Naive thymus-derived CD8-positive, alpha-beta T cell (primary cell): ENCODE measurements around the gene POU2F1. TPM values are rescaled to one million over a fixed set of nuclear protein-coding genes. Genes with fewer than 3 reads are reported as not detected.
A peak's percentile ranks its signal among the peaks of the same experiment; 100 is the strongest.

Experiments
- ATAC-seq, 2 donors: fragments of 150-1000 bp; cut with Tn5 transposase in 1 of 2; sonication (Bioruptor Pico), chemical (Tn5 transposase) in 1 of 2; 1 replicate in 1 of 2; 2 replicates in 1 of 2; pipeline ENCODE4 v1.10.0; 2021; ENCODE audit warnings: mild to moderate bottlenecking in 2 of 2, moderate library complexity in 2 of 2
- POLR2A ChIA-PET: fragments of 350-600 bp; sonication (Branson Sonifier 250); formaldehyde crosslinking; loops from one replicate; lab custom pipeline; 2021; ENCODE audit warnings: antibody characterized with exemption; lab: Charles Lee
- DNase-seq, 10 donors: peaks; one replicate each; pipeline versions ENCODE4 v3.0.0 to v3.0.0-alpha.2; 2020 to 2022
- H3K27ac Mint-ChIP-seq, 10 donors: one replicate each; pipeline ENCODE4 v1.8.0; 2020 to 2022; ENCODE audit warnings: mild to moderate bottlenecking in 10 of 10, mixed read lengths in 10 of 10, moderate library complexity in 4 of 10, inconsistent platforms in 1 of 10
- H3K27me3 Mint-ChIP-seq, 5 donors: one replicate each; pipeline ENCODE4 v1.8.0; 2021 to 2022; ENCODE audit warnings: mixed read lengths in 5 of 5
- H3K36me3 Mint-ChIP-seq, 3 donors: one replicate each; pipeline ENCODE4 v1.8.0; 2020 to 2022; ENCODE audit warnings: mixed read lengths in 3 of 3, mild to moderate bottlenecking in 2 of 3, inconsistent platforms in 1 of 3
- H3K4me1 Mint-ChIP-seq, 4 donors: one replicate each; pipeline ENCODE4 v1.8.0; 2021 to 2022; ENCODE audit warnings: mixed read lengths in 4 of 4
- H3K4me3 Mint-ChIP-seq, 10 donors: one replicate each; pipeline ENCODE4 v1.8.0; 2020 to 2022; ENCODE audit warnings: mild to moderate bottlenecking in 10 of 10, mixed read lengths in 10 of 10, moderate library complexity in 6 of 10, inconsistent platforms in 1 of 10
- H3K9me3 Mint-ChIP-seq, 9 donors: one replicate each; pipeline ENCODE4 v1.8.0; 2020 to 2022; ENCODE audit warnings: mixed read lengths in 9 of 9, mild to moderate bottlenecking in 3 of 9, inconsistent platforms in 1 of 9, moderate library complexity in 1 of 9
- polyA plus RNA-seq, 3 donors: library from polyadenylated mRNA; unstranded; fragments of 300-500 nt; fragmentation: Illumina TruSeq; gene quantifications; one replicate each; pipeline ENCODE4 v1.2.3, GENCODE V29; 2021
- total RNA-seq, 8 experiments: library from RNA in 2 of 8; stranded (reverse) in 2 of 8; gene quantifications; one replicate each; pipeline ENCODE4 v1.2.3 and lab custom pipeline; 2021 to 2026

Gene POU2F1
- total and polyA plus RNA-seq, 5 experiments from 2014 or later = 5.0 to 22.9 (median 9.8) TPM

GRCh38 chr1:167289075-167289442, 68.4 kb downstream of the POU2F1 start:
- POLR2A ChIA-PET = no interaction called here
- Mint-ChIP-seq H3K9me3 (peaks cover 0 to 3% (median 0%) of the 10 kb centered on the region in 9 donors), H3K36me3 (peaks cover 0 to 6% (median 0%) of the 10 kb centered on the region in 3 donors), H3K4me3 (no peak overlapping the region), H3K27me3 (no peaks in the 10 kb centered on the region), H3K4me1 (peaks cover 9 to 50% (median 38%) of the 10 kb centered on the region in 4 donors), H3K27ac (no peak overlapping the region)
- DNase-seq (no peak), ATAC-seq (no peak)

- no peak for DNase-seq
- H3K36me3 Mint-ChIP-seq = peaks cover 0 to 8% (median 0%) of the 10 kb centered on the region in 3 donors
- POLR2A ChIA-PET = interaction anchor here (0.9 kb wide), 1 partner anchor 40 kb away, joined by 3 read pairs; no protein-coding TSS in a partner anchor
- ATAC-seq = no peak
- H3K9me3 Mint-ChIP-seq = peaks cover 0 to 3% (median 0%) of the 10 kb centered on the region in 9 donors
- H3K27me3 Mint-ChIP-seq = no peaks in the 10 kb centered on the region
- H3K4me3 Mint-ChIP-seq = no peak overlapping the region
- no peak overlapping the region for H3K27ac Mint-ChIP-seq
- H3K4me1 Mint-ChIP-seq = peaks cover 9 to 55% (median 39%) of the 10 kb centered on the region in 4 donors
These were observed 69.3 kb downstream of the POU2F1 start for GRCh38 chr1:167289966-167290365.

DNA sequence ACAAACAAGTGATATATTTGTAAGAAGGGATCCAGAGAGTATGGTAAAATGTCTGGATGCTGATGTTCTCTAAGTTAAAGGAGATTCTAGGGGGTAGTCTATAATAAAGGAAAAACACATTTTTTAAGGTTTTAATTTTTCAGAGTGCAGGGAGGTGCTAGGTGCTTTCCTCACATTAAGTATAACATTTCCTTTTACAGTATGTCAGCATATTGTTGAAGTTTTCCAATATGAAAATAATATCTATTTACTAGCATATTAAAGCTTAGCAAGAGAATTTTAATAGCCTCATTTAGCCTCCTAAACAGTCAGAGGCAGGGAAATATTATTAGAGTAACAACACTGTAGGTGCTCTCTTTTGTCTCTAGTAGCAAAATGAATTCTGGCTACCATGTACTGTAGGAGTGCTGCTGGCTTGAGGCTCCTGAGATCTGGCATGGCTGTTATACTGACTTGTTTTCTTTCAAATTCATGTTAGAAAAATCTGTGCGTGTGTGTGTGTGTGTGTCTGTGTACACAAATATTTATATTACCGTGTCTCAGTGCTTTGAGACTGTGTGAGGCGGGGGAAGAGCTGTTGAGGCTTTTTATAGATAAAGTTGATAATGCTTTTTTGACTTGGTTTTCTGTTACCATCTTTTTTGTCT, 71.0 kb downstream of the POU2F1 start:
- Mint-ChIP-seq H3K4me3 (no peak overlapping the region), H3K9me3 (peaks cover 0 to 3% (median 0%) of the 10 kb centered on the region in 9 donors), H3K27me3 (no peaks in the 10 kb centered on the region), H3K36me3 (peaks cover 0 to 10% (median 0%) of the 10 kb centered on the region in 3 donors), H3K27ac (no peak overlapping the region), H3K4me1 (peaks cover 10 to 49% (median 32%) of the 10 kb centered on the region in 4 donors)
- POLR2A ChIA-PET = interaction anchor here (0.5 to 0.7 kb wide), 2 partner anchors 51 to 130 kb away, joined by 3 to 6 read pairs; no protein-coding TSS in a partner anchor
- DNase-seq (no peak), ATAC-seq (no peak)

GRCh38 chr1:167292216-167292615, 71.5 kb downstream of the POU2F1 start:
- Mint-ChIP-seq H3K9me3 (peaks cover 0 to 3% (median 0%) of the 10 kb centered on the region in 9 donors), H3K4me3 (no peak overlapping the region), H3K36me3 (peaks cover 0 to 10% (median 0%) of the 10 kb centered on the region in 3 donors), H3K4me1 (peaks cover 10 to 45% (median 28%) of the 10 kb centered on the region in 4 donors), H3K27ac (no peak overlapping the region), H3K27me3 (no peaks in the 10 kb centered on the region)
- no peak for DNase-seq
- POLR2A ChIA-PET = interaction anchor here (0.5 kb wide), 1 partner anchor 51 kb away, joined by 3 read pairs; no protein-coding TSS in a partner anchor
- no peak for ATAC-seq

DNA sequence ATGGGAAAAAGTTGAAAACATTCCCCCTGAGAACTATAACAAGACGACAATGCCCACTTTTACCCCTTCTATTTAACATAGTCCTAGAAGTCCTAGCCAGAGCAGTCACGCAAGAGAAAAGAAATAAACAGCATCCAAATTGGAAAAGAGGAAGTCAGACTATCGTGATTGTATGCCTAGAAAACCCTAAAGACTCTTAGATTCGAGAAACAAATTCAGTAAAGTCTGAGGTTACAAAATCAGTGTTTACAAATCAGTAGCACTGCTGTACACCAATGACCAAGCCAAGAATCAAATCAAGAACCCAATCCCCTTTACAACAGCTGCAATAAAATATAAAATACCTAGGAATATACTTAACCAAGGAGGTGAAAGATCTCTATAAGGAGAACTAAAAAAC, 72.4 kb downstream of the POU2F1 start:
- Mint-ChIP-seq H3K9me3 (peaks cover 0 to 3% (median 0%) of the 10 kb centered on the region in 9 donors), H3K4me3 (no peak overlapping the region), H3K27ac (no peak overlapping the region), H3K27me3 (no peaks in the 10 kb centered on the region), H3K4me1 (peaks cover 8 to 45% (median 22%) of the 10 kb centered on the region in 4 donors), H3K36me3 (peaks cover 0 to 10% (median 0%) of the 10 kb centered on the region in 3 donors)
- POLR2A ChIA-PET = no interaction called here
- DNase-seq (no peak), ATAC-seq (no peak)

GRCh38 chr1:167294528-167294927, 73.8 kb downstream of the POU2F1 start:
- no peak overlapping the region for H3K27ac Mint-ChIP-seq
- peaks cover 0 to 10% (median 0%) of the 10 kb centered on the region in 3 donors for H3K36me3 Mint-ChIP-seq
- POLR2A ChIA-PET = interaction anchor here (0.6 kb wide), 1 partner anchor 60 kb away, joined by 4 read pairs; no protein-coding TSS in a partner anchor
- ATAC-seq = no peak
- DNase-seq = no peak
- H3K4me1 Mint-ChIP-seq = peaks cover 8 to 36% (median 17%) of the 10 kb centered on the region in 4 donors
- H3K4me3 Mint-ChIP-seq = no peak overlapping the region
- H3K27me3 Mint-ChIP-seq = no peaks in the 10 kb centered on the region
- H3K9me3 Mint-ChIP-seq = peaks cover 0 to 4% (median 0%) of the 10 kb centered on the region in 9 donors

DNA sequence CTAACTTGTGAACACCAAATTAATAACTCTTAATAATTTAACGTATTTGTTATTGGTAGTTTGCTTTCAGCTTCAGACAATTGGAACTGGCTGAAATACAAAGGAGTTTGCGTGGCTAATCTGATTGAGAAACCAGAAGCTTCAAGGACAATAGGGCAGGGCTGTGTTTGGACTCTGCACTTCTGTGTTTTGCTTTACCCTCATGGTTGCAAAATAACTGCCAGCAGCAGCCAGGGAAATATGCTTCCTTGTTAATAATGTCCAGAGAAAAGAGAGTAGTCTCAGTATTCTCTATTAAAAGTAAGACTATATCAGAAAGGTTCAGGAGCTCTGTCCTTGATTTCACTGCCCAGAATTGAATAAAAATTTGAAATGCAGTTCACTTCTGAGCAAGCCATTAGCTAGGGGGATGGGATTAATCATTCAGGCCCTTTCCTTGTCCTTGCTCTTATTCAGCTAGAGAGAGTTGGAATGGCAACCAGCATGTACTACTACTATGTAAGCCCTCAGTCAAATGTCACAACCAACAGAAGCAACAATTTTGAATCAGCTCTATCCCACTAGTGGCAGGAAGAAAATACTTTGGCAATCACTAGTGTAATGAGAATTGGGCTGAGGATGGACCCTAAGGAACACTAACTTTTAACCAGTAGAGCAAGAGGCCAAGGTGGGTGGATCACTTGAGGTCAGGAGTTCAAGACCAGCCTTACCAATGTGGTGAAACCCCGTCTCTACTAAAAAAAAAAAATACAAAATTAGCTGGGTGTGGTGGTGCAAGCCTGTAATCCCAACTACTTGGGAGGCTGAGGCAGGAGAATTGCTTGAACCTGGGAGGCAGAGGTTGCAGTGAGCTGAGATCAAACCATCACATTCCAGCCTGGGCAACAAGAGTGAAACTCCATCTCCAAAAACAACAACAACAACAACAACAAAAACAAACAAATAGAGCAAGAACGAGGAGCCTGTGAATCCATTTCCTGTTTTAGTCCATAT, 76.8 kb downstream of the POU2F1 start:
- peak overlapping the region in 1 of 10 donors; percentile 26 for H3K27ac Mint-ChIP-seq
- ATAC-seq = no peak
- POLR2A ChIA-PET = no interaction called here

DNA sequence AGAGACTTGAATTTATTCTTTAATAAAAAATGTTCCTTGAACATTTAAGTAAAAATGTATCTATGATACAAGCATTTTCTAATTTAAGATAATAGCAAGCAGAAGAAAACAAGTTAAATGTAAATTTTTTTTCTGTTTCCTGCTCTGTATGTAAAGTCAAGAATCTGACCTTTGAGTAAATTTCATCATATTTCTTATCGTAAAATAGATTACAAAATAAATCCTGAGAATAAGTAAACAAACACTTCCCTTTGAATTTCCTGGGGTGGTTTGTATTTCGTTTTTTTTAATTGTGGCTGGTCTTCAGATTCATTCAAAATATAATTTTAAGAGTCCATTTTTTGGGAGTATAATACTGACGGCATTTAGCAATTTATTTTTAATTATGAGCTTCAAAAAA, 77.6 kb downstream of the POU2F1 start:
- H3K4me3 Mint-ChIP-seq = no peak overlapping the region
- DNase-seq (no peak), ATAC-seq (no peak)
- peaks cover 0 to 5% (median 0%) of the 10 kb centered on the region in 3 donors for H3K36me3 Mint-ChIP-seq
- H3K27me3 Mint-ChIP-seq = no peaks in the 10 kb centered on the region
- H3K9me3 Mint-ChIP-seq = peaks cover 0 to 4% (median 0%) of the 10 kb centered on the region in 9 donors
- H3K4me1 Mint-ChIP-seq = peaks cover 5 to 26% (median 14%) of the 10 kb centered on the region in 4 donors
- POLR2A ChIA-PET = no interaction called here
- no peak overlapping the region for H3K27ac Mint-ChIP-seq

More for the DNA sequence above, 76.8 kb downstream of the POU2F1 start:
- Mint-ChIP-seq H3K27me3 (no peaks in the 10 kb centered on the region), H3K9me3 (peaks cover 0 to 4% (median 0%) of the 10 kb centered on the region in 9 donors), H3K36me3 (peaks cover 0 to 10% (median 0%) of the 10 kb centered on the region in 3 donors), H3K4me3 (no peak overlapping the region), H3K4me1 (peaks cover 6 to 32% (median 16%) of the 10 kb centered on the region in 4 donors)
- no peak for DNase-seq

DNA sequence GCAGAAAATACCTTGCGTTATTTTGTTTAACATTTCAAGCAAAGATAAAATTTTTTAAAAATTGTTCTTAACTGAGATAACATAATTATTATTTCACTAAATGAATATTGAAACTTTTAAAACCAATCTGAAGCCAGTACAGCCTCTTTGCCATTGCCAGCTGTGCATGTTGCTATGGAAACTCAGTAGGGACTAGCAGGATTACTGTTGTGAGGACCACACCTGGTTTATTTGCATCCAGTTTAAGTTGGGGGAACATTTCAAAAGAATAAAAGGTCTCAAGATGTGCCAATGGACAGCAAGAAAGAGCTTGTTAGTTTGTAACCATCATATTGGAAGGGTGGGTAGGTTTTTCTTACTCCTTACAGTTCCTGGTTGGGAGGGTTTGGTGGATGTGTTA, 80.7 kb downstream of the POU2F1 start:
- H3K36me3 Mint-ChIP-seq = peaks cover 0 to 2% (median 0%) of the 10 kb centered on the region in 3 donors
- ATAC-seq = no peak
- DNase-seq = no peak
- no peaks in the 10 kb centered on the region for H3K27me3 Mint-ChIP-seq
- H3K4me1 Mint-ChIP-seq = peaks cover 5 to 22% (median 15%) of the 10 kb centered on the region in 4 donors
- H3K4me3 Mint-ChIP-seq = no peak overlapping the region
- POLR2A ChIA-PET = no interaction called here
- peaks cover 0 to 2% (median 0%) of the 10 kb centered on the region in 9 donors for H3K9me3 Mint-ChIP-seq
- H3K27ac Mint-ChIP-seq = no peak overlapping the region

DNA sequence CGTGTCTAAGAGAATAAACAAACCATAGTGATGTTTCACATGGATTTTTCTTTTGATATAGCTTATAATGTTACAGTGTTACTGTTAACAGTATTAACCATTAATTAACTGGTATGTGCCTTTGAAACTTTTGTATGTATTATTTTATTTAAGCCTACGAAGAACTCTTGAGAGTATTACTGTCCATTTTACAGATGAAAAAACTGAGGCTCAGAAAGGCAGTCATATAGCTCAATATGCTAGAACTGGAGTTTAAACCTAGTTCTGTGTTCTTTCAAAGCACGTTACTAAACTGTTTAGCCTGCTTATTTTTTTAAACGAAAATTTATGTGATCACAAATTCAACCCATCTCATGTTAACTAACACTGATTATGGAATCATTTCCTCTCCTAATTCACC, 83.5 kb downstream of the POU2F1 start:
- Mint-ChIP-seq H3K27me3 (no peaks in the 10 kb centered on the region), H3K27ac (no peak overlapping the region), H3K9me3 (peaks cover 0 to 2% (median 0%) of the 10 kb centered on the region in 9 donors), H3K4me1 (peaks cover 9 to 28% (median 24%) of the 10 kb centered on the region in 4 donors), H3K4me3 (no peak overlapping the region), H3K36me3 (peaks cover 0 to 6% (median 4%) of the 10 kb centered on the region in 3 donors)
- POLR2A ChIA-PET = no interaction called here
- no peak for ATAC-seq
- DNase-seq = no peak

GRCh38 chr1:167305059-167305705, 84.5 kb downstream of the POU2F1 start:
- Mint-ChIP-seq H3K9me3 (no peaks in the 10 kb centered on the region), H3K36me3 (peaks cover 0 to 6% (median 4%) of the 10 kb centered on the region in 3 donors), H3K27ac (peak overlapping the region in 2 of 10 donors; percentile 24 to 49), H3K4me1 (peaks cover 6 to 25% (median 22%) of the 10 kb centered on the region in 4 donors), H3K4me3 (no peak overlapping the region), H3K27me3 (no peaks in the 10 kb centered on the region)
- DNase-seq (no peak), ATAC-seq (no peak)
- POLR2A ChIA-PET = no interaction called here

GRCh38 chr1:167305706-167306277, 85.1 kb downstream of the POU2F1 start:
- Mint-ChIP-seq H3K4me1 (peaks cover 8 to 25% (median 24%) of the 10 kb centered on the region in 4 donors), H3K36me3 (peaks cover 0 to 6% (median 4%) of the 10 kb centered on the region in 3 donors), H3K27me3 (no peaks in the 10 kb centered on the region), H3K27ac (peak overlapping the region in 2 of 10 donors; percentile 27 to 49), H3K4me3 (no peak overlapping the region), H3K9me3 (no peaks in the 10 kb centered on the region)
- no peak for ATAC-seq
- POLR2A ChIA-PET = no interaction called here
- DNase-seq = no peak
